Liver (tissue), 3 donors: ENCODE measurements around the gene C1QTNF1.

Experiments
- EGR1 ChIP-seq, 2 donors: IDR thresholded peaks; 2 replicates each; pipeline ENCODE4 v1.6.1; 2016 to 2018; ENCODE audit warnings: antibody characterized with exemption in 2 of 2, low read depth in 2 of 2
- FOXA1 ChIP-seq: IDR thresholded peaks from 2 replicates; pipeline ENCODE4 v1.6.1; 2016; ENCODE audit warnings: antibody characterized with exemption
- GABPA ChIP-seq, 2 donors: IDR thresholded peaks in 1 of 2; conservative IDR thresholded peaks in 1 of 2; 2 replicates each; pipeline ENCODE4 v1.6.1; 2016; ENCODE audit warnings: antibody characterized with exemption in 2 of 2, mild to moderate bottlenecking in 1 of 2, moderate library complexity in 1 of 2
- JUND ChIP-seq, 2 donors: IDR thresholded peaks; 2 replicates each; pipeline ENCODE4 v1.6.1; 2016; ENCODE audit warnings: antibody characterized with exemption in 2 of 2
- MAX ChIP-seq: IDR thresholded peaks from 2 replicates; pipeline ENCODE4 v1.6.1; 2016; ENCODE audit warnings: antibody characterized with exemption
- RAD21 ChIP-seq, 2 donors: IDR thresholded peaks; 2 replicates each; pipeline ENCODE4 v1.6.1; 2016; ENCODE audit warnings: antibody characterized with exemption in 2 of 2, mild to moderate bottlenecking in 2 of 2
- REST ChIP-seq: IDR thresholded peaks from 2 replicates; pipeline ENCODE4 v1.6.1; 2016; ENCODE audit warnings: antibody characterized with exemption, mild to moderate bottlenecking
- SP1 ChIP-seq: IDR thresholded peaks from 2 replicates; pipeline ENCODE4 v1.6.1; 2018; ENCODE audit warnings: antibody characterized with exemption, mild to moderate bottlenecking
- TAF1 ChIP-seq: conservative IDR thresholded peaks from 2 replicates; pipeline ENCODE4 v1.6.1; 2016; ENCODE audit warnings: antibody characterized with exemption, mild to moderate bottlenecking
- YY1 ChIP-seq: IDR thresholded peaks from 2 replicates; pipeline ENCODE4 v1.6.1; 2016; ENCODE audit warnings: antibody characterized with exemption, mild to moderate bottlenecking
- TF ChIP-seq, protein P1 (sequence below): fragments of 150-350 bp; IDR thresholded peaks from 2 replicates; pipeline ENCODE4 v1.5.1; 2017; ENCODE audit warnings: improper control_type of control experiment, low read depth, low read length; ENCODE audit not compliant: missing input control
- TF ChIP-seq, protein P2 (sequence below): IDR thresholded peaks from 2 replicates; pipeline ENCODE4 v1.6.1; 2016; ENCODE audit warnings: antibody characterized with exemption
- TF ChIP-seq, protein P3 (sequence below): IDR thresholded peaks from 2 replicates; pipeline ENCODE4 v1.6.1; 2016; ENCODE audit warnings: antibody characterized with exemption
- donor health status: healthy.
- donor health status: healthy.

DNA sequence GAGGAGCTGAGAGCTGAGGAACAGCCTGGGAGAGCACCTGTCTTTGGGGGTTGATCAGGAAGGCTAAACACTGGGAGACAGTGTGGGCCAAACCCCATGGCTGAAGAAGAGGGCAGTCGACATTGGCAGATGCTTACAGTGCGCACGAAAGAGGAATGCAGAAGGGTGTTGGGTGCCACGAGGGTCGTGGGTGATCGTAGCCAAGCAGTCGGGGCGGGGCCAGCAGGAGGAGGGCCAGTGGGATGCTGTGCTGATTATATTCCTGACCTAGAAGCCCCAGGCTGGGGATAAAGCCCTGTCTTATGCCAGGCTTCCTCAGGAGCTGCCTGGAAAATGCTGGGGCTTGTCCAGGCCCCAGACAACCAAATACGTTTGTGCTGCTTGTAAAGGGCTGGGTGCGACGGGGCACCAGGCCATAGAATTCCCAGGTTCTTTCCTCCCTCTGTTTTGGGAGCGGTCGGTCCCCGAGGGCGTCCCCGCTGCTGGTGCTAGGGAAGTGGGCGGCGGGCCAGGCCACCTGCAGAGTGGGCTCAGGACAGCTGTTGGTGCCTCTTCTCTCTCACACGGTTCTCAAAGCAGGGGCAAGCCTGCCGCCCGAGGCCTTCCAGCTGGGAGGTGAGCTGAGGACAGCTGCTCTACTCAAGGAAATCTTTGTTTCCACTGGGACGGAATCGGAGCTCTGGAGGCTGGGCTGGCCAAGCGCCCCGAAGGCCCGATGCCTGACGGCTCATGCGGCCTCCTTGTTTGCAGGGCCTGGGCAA lies 10.0 kb downstream of the C1QTNF1 start:
- TF ChIP-seq, protein P1, sequence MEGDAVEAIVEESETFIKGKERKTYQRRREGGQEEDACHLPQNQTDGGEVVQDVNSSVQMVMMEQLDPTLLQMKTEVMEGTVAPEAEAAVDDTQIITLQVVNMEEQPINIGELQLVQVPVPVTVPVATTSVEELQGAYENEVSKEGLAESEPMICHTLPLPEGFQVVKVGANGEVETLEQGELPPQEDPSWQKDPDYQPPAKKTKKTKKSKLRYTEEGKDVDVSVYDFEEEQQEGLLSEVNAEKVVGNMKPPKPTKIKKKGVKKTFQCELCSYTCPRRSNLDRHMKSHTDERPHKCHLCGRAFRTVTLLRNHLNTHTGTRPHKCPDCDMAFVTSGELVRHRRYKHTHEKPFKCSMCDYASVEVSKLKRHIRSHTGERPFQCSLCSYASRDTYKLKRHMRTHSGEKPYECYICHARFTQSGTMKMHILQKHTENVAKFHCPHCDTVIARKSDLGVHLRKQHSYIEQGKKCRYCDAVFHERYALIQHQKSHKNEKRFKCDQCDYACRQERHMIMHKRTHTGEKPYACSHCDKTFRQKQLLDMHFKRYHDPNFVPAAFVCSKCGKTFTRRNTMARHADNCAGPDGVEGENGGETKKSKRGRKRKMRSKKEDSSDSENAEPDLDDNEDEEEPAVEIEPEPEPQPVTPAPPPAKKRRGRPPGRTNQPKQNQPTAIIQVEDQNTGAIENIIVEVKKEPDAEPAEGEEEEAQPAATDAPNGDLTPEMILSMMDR: no peak
- TF ChIP-seq TAF1 (no peak), REST (no peak), MAX (no peak), RAD21 (IDR thresholded peaks at IDR 0.05) (no peak), SP1 (no peak), GABPA (IDR thresholded peaks at IDR 0.05 in 1 of 2, conservative IDR thresholded peaks at IDR 0.05 in 1 of 2) (no peak), JUND (IDR thresholded peaks at IDR 0.05) (no peak), FOXA1 (no peak), EGR1 (IDR thresholded peaks at IDR 0.05; ENCODE audit: low read depth in 2 of 2) (no peak), YY1 (no peak)
- TF ChIP-seq, protein P2, sequence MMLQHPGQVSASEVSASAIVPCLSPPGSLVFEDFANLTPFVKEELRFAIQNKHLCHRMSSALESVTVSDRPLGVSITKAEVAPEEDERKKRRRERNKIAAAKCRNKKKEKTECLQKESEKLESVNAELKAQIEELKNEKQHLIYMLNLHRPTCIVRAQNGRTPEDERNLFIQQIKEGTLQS: no peak
- TF ChIP-seq, protein P3, sequence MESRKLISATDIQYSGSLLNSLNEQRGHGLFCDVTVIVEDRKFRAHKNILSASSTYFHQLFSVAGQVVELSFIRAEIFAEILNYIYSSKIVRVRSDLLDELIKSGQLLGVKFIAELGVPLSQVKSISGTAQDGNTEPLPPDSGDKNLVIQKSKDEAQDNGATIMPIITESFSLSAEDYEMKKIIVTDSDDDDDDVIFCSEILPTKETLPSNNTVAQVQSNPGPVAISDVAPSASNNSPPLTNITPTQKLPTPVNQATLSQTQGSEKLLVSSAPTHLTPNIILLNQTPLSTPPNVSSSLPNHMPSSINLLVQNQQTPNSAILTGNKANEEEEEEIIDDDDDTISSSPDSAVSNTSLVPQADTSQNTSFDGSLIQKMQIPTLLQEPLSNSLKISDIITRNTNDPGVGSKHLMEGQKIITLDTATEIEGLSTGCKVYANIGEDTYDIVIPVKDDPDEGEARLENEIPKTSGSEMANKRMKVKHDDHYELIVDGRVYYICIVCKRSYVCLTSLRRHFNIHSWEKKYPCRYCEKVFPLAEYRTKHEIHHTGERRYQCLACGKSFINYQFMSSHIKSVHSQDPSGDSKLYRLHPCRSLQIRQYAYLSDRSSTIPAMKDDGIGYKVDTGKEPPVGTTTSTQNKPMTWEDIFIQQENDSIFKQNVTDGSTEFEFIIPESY: no peak
